OCI-LY3 (cell line): Measurements from ENCODE around the gene FAM174A.

Experiments used
- CTCF ChIP-seq: fragments of 200-600, 300-600 bp; sonication (generic); IDR thresholded peaks from 2 replicates; pipeline ENCODE4 v1.5.1; 2014; ENCODE audit warnings: antibody characterized with exemption, low read length, low read depth
- EZH2phosphoT487 ChIP-seq: fragments of 200-600 bp; shearing (Covaris generic); IDR thresholded peaks from 2 replicates; pipeline ENCODE4 v1.6.1; 2018; ENCODE audit warnings: antibody characterized with exemption, mixed run types, low read depth

- TF ChIP-seq CTCF, result no peak
- TF ChIP-seq EZH2phosphoT487, result no peak
Observed at GRCh38 chr5:100516285-100516684, 18.9 kb upstream of the FAM174A start.
